Vagina (tissue), 2 donors: ENCODE measurements around the gene PDE4D. TPM values are rescaled to one million over a fixed set of nuclear protein-coding genes. Genes with fewer than 3 reads are reported as not detected.

Experiments
- DNase-seq, 2 donors: peaks; one replicate each; pipeline ENCODE4 v3.0.0-alpha.2; 2017; ENCODE audit errors: extremely low spot score in 2 of 2
- H3K27ac ChIP-seq: fragments of 200-600 bp; sonication (generic); one replicate; pipeline ENCODE4 v1.5.1; 2019
- H3K27me3 ChIP-seq: fragments of 200-600 bp; sonication (generic); one replicate; pipeline ENCODE4 v1.5.1; 2019
- H3K36me3 ChIP-seq, 2 donors: fragments of 200-600 bp; sonication (generic); one replicate each; pipeline ENCODE4 v1.5.1; 2017 to 2019
- H3K4me1 ChIP-seq: fragments of 200-600 bp; sonication (generic); one replicate; pipeline ENCODE4 v1.5.1; 2019
- H3K4me3 ChIP-seq, 2 donors: fragments of 200-600 bp; sonication (generic); 1 replicate in 1 of 2; 2 replicates in 1 of 2; pipeline ENCODE4 v1.5.1; 2016 to 2019
- H3K9me3 ChIP-seq: fragments of 200-600 bp; sonication (generic); one replicate; pipeline ENCODE4 v1.5.1; 2019
- CTCF ChIP-seq, 3 experiments: fragments of 450-650 bp in 2 of 3; fragments of 200-600 bp in 1 of 3; sonication (generic) in 1 of 3; IDR thresholded peaks; one replicate each; pipeline ENCODE4 v1.5.1; 2017 to 2019; ENCODE audit warnings: antibody characterized with exemption in 3 of 3, mild to moderate bottlenecking in 2 of 3, moderate library complexity in 2 of 3
- POLR2A ChIP-seq, 2 donors: fragments of 450-650 bp; IDR thresholded peaks; one replicate each; pipeline ENCODE4 v1.6.1; 2017; ENCODE audit warnings: antibody characterized with exemption in 2 of 2, mild to moderate bottlenecking in 2 of 2, moderate library complexity in 2 of 2
- POLR2AphosphoS5 ChIP-seq, 2 donors: sonication (generic); formaldehyde crosslinking; IDR thresholded peaks; one replicate each; pipeline ENCODE4 v1.9.0; 2017; ENCODE audit warnings: antibody characterized with exemption in 2 of 2, mild to moderate bottlenecking in 2 of 2, low read depth in 1 of 2; ENCODE audit not compliant: insufficient read depth in 1 of 2
- intact Hi-C: fragments of 100-400 bp; cut with DNase I; formaldehyde crosslinking; loops from one replicate; pipeline ENCODE4 v1.15.1; 2023
- total RNA-seq: library from RNA; depleted of rRNA; stranded (reverse); fragments of >200 nt; gene quantifications from one replicate; pipeline ENCODE4 v1.2.3, GENCODE V29; 2016

The PDE4D gene
- total RNA-seq, 1 donor from 2014 or later: 86.9 TPM

DNA sequence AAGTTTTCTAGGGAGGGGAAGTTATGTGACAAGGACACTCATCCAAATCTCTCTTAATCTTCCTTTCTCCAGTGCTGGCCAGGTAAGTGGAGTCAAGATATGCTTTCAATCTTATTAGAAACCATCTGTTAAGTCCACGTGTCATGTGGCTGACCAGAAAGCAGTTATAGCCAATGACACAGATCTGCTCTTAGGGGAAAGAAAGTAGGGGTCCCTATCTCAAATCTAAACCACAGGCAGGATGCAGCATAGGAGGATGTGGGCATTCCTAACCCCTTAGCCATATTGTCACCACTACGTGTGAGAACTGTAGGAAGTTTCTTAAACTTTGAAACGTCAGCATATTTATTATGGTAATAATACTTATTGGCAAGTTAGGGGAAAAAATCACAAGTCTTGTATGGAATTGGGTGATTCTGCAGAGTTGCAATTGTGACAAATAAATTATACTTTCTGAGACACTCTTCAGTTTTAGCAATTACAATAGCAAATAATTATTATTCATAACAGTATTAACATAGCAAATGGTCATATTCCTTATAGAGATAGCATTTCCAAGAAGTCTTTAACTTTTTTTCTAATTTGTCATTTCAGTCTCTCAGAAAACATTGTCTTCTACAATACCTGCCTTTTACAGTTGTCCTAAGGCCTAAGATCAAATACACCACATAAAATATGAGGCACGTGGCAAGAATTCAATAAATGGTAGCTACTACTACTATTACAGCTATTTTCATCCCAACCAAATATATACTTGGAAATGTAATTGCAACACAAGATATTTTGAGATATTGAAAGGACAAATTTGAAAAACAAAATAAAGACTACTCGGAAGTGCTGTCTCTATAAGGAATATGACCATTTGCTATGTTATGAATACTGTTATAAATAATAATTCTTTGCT, 236.9 kb downstream of the PDE4D start:
- Histone ChIP-seq H3K4me1 (peaks cover 6% of the 10 kb centered on the region), H3K36me3 (no peaks in the 10 kb centered on the region), H3K9me3 (no peaks in the 10 kb centered on the region), H3K4me3 (no peak overlapping the region), H3K27ac (no peak overlapping the region), H3K27me3 (no peaks in the 10 kb centered on the region)
- DNase-seq: no peak
- no peak for TF ChIP-seq POLR2A (IDR thresholded peaks at IDR 0.05)
- TF ChIP-seq CTCF (IDR thresholded peaks at IDR 0.05): no peak
- TF ChIP-seq POLR2AphosphoS5 (IDR thresholded peaks at IDR 0.05; ENCODE audit: insufficient read depth in 1 of 2, low read depth in 1 of 2): no peak
- intact Hi-C loops: no loop called here

DNA sequence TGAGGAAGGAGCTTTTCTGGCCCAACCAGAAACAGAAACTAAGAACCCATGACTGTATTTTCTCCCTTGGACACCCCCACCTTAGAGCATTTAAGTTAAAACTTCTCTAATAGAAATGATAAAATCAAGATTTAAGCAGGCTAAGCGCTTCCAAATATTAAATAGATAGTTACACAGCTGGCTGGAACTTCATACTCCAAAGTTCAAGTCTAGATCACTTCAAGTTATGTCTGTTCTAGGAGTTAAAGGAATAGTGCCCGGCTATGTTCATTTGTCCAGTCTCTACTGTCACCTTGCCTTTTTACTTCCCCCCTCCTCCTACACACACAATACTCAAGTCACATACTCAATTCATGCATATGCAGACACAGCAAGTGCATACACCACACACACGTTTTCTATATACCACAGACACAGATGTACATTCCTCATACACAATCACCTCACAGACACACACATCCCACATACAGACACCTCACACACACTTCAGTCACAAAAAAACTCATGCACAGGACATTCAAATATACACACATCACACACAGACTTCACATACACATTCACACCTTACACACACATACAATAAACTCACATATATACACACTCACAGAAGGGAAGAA, 237.7 kb downstream of the PDE4D start:
- Histone ChIP-seq H3K27ac (no peak overlapping the region), H3K4me3 (no peak overlapping the region), H3K4me1 (no peaks in the 10 kb centered on the region), H3K9me3 (no peaks in the 10 kb centered on the region), H3K27me3 (no peaks in the 10 kb centered on the region), H3K36me3 (no peaks in the 10 kb centered on the region)
- no peak for DNase-seq
- intact Hi-C loops: no loop called here
- no peak for TF ChIP-seq POLR2AphosphoS5 (IDR thresholded peaks at IDR 0.05; ENCODE audit: insufficient read depth in 1 of 2, low read depth in 1 of 2)
- no peak for TF ChIP-seq CTCF (IDR thresholded peaks at IDR 0.05)
- no peak for TF ChIP-seq POLR2A (IDR thresholded peaks at IDR 0.05)

DNA sequence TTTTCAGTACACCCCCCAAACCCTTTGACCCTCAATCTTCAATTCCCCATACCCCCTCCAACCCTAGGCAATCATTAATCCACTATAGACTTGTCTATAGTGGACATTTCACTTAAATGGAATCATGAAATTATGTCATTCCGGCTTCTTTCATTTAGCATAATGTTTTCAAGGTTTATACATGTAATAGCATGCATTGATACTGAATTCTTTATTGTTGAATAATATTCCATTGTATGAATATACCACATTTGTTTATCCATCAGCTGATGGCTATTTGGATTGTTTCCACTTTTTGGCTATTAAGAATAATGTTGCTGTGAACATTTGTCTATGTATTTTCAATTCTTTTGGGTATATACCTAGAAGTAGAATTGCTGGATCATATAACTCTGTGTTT, 238.8 kb downstream of the PDE4D start:
- DNase-seq: no peak
- Histone ChIP-seq H3K36me3 (no peaks in the 10 kb centered on the region), H3K27me3 (no peaks in the 10 kb centered on the region), H3K4me3 (no peak overlapping the region), H3K4me1 (no peaks in the 10 kb centered on the region), H3K9me3 (no peaks in the 10 kb centered on the region), H3K27ac (no peak overlapping the region)
- TF ChIP-seq POLR2A (IDR thresholded peaks at IDR 0.05) (no peak), CTCF (IDR thresholded peaks at IDR 0.05) (no peak), POLR2AphosphoS5 (IDR thresholded peaks at IDR 0.05; ENCODE audit: insufficient read depth in 1 of 2, low read depth in 1 of 2) (no peak)
- intact Hi-C loops: no loop called here

DNA sequence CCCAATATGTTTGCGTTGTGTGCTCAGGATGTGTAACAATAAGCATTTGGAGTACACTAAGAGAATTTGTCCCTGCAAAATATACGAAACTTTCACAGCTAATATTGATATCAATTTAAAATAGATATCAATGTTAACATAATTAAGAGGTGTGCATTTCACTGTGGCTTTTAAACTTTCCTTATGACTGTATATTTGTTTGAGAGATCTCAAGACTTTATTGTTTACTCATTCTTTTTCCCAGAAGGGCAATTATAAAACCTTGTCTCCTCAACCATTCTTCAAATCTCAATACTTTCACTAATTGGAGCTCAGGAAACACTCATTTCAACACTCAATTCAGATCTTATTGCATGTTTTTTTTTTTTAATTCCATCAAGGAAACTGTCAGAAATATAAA, 241.1 kb downstream of the PDE4D start:
- no peaks in the 10 kb centered on the region for H3K4me1 ChIP-seq
- H3K9me3 ChIP-seq: no peaks in the 10 kb centered on the region
- intact Hi-C loops: no loop called here
- H3K27ac ChIP-seq: no peak overlapping the region
- no peaks in the 10 kb centered on the region for H3K27me3 ChIP-seq
- DNase-seq: no peak
- TF ChIP-seq CTCF (IDR thresholded peaks at IDR 0.05) (no peak), POLR2AphosphoS5 (IDR thresholded peaks at IDR 0.05; ENCODE audit: insufficient read depth in 1 of 2, low read depth in 1 of 2) (no peak), POLR2A (IDR thresholded peaks at IDR 0.05) (no peak)
- no peaks in the 10 kb centered on the region for H3K36me3 ChIP-seq
- H3K4me3 ChIP-seq: no peak overlapping the region
